Measurements from ENCODE around the gene CLDN20. TPM values are rescaled to one million over a fixed set of nuclear protein-coding genes. Genes with fewer than 3 reads are reported as not detected.

CLDN20 gene
- total RNA-seq, 1 donor from 2014 or later = not detected

GRCh38 chr6:155303361-155303870 lies 39.6 kb downstream of the CLDN20 start:
- Histone ChIP-seq H3K9me3 (no peaks in the 10 kb centered on the region), H3K36me3 (peaks cover 0 to 11% of the 10 kb centered on the region in 2 donors), H3K27ac (no peak overlapping the region), H3K27me3 (no peaks in the 10 kb centered on the region), H3K4me1 (no peaks in the 10 kb centered on the region), H3K4me3 (no peak overlapping the region)
- intact Hi-C loops (cut with DNase I) = no loop called here
- TF ChIP-seq CTCF (IDR thresholded peaks at IDR 0.05) (no peak), POLR2AphosphoS5 (IDR thresholded peaks at IDR 0.05; ENCODE audit: insufficient read depth in 1 of 2, low read depth in 1 of 2) (no peak), POLR2A (IDR thresholded peaks at IDR 0.05) (no peak)
- DNase-seq (ENCODE audit: extremely low spot score in 2 of 2) = no peak

GRCh38 chr6:155306958-155307357 lies 43.1 kb downstream of the CLDN20 start:
- no peak for DNase-seq (ENCODE audit: extremely low spot score in 2 of 2)
- peaks cover 0 to 15% of the 10 kb centered on the region in 2 donors for H3K36me3 ChIP-seq
- H3K27ac ChIP-seq = no peak overlapping the region
- no peak overlapping the region for H3K4me3 ChIP-seq
- intact Hi-C loops (cut with DNase I) = no loop called here
- peaks cover 5% of the 10 kb centered on the region for H3K4me1 ChIP-seq
- H3K27me3 ChIP-seq = no peaks in the 10 kb centered on the region
- H3K9me3 ChIP-seq = no peaks in the 10 kb centered on the region
- TF ChIP-seq CTCF (IDR thresholded peaks at IDR 0.05) (no peak), POLR2AphosphoS5 (IDR thresholded peaks at IDR 0.05; ENCODE audit: insufficient read depth in 1 of 2, low read depth in 1 of 2) (no peak), POLR2A (IDR thresholded peaks at IDR 0.05) (no peak)

GRCh38 chr6:155309150-155309549 lies 45.3 kb downstream of the CLDN20 start:
- TF ChIP-seq POLR2A (IDR thresholded peaks at IDR 0.05) = no peak
- TF ChIP-seq POLR2AphosphoS5 (IDR thresholded peaks at IDR 0.05; ENCODE audit: insufficient read depth in 1 of 2, low read depth in 1 of 2) = no peak
- TF ChIP-seq CTCF (IDR thresholded peaks at IDR 0.05) = no peak

DNA sequence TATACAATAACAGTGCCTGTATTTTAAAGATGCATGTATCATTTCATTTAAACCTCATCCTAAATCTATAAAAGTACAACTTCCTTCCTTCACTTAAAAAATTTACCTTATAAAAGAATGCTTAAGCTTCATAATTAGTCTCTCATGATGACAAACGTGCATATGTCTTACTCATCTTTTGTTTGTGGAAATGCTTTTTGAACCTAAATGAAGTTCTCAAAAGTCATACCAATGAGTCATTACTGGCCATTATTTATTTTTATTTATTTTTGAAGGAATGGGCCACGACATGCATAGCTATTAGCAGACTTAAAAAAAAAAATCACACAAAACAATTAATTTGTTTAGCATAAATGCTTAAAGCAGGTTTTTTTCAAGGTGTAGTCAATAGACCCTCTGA lies 46.8 kb downstream of the CLDN20 start:
- intact Hi-C loops (cut with DNase I) = no loop called here
- Histone ChIP-seq H3K36me3 (peaks cover 0 to 15% of the 10 kb centered on the region in 2 donors), H3K9me3 (no peaks in the 10 kb centered on the region), H3K27me3 (no peaks in the 10 kb centered on the region), H3K4me3 (no peak overlapping the region), H3K27ac (no peak overlapping the region), H3K4me1 (peaks cover 5% of the 10 kb centered on the region)
- DNase-seq (ENCODE audit: extremely low spot score in 2 of 2) = no peak
- no peak for TF ChIP-seq CTCF (IDR thresholded peaks at IDR 0.05)
- TF ChIP-seq POLR2AphosphoS5 (IDR thresholded peaks at IDR 0.05; ENCODE audit: insufficient read depth in 1 of 2, low read depth in 1 of 2) = peak in 1 of 2 donors; percentile 31
- no peak for TF ChIP-seq POLR2A (IDR thresholded peaks at IDR 0.05)

More at GRCh38 chr6:155309150-155309549, 45.3 kb downstream of the CLDN20 start:
- Histone ChIP-seq H3K4me3 (no peak overlapping the region), H3K27ac (no peak overlapping the region), H3K9me3 (no peaks in the 10 kb centered on the region), H3K4me1 (peaks cover 5% of the 10 kb centered on the region), H3K27me3 (no peaks in the 10 kb centered on the region), H3K36me3 (peaks cover 0 to 15% of the 10 kb centered on the region in 2 donors)
- DNase-seq (ENCODE audit: extremely low spot score in 2 of 2) = no peak
- intact Hi-C loops (cut with DNase I) = no loop called here

DNA sequence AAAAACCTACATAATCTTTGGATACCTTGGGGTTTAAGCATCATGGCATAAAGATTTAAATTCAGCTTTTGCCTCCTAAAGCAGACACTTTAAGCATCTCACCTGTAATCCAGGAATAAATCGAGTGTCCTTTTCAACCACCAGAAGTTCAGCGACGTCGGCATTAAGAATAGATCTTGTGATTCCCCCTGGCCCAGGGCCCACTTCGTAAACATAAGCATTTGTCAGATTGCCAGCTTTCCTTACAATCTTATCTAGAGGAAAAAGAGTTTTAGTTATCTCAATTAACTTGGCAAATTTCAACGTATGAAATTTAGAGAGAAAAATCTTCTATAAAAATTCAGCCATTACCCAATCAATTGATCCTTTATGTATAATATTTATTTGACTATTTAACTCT lies 47.3 kb downstream of the CLDN20 start:
- intact Hi-C loops (cut with DNase I) = no loop called here
- no peak overlapping the region for H3K27ac ChIP-seq

More for the DNA sequence above, 47.3 kb downstream of the CLDN20 start:
- no peaks in the 10 kb centered on the region for H3K27me3 ChIP-seq
- no peaks in the 10 kb centered on the region for H3K9me3 ChIP-seq
- H3K36me3 ChIP-seq = peaks cover 0 to 15% of the 10 kb centered on the region in 2 donors
- no peak overlapping the region for H3K4me3 ChIP-seq
- no peak for TF ChIP-seq POLR2A (IDR thresholded peaks at IDR 0.05)
- no peak for TF ChIP-seq CTCF (IDR thresholded peaks at IDR 0.05)
- H3K4me1 ChIP-seq = peaks cover 5% of the 10 kb centered on the region
- no peak for DNase-seq (ENCODE audit: extremely low spot score in 2 of 2)
